A549 (cell line): ENCODE measurements around the gene TDRD1. TPM values are rescaled to one million over a fixed set of nuclear protein-coding genes. Genes with fewer than 3 reads are reported as not detected.
A peak's percentile ranks its signal among the peaks of the same experiment; 100 is the strongest.

ENCODE experiments used
- ATAC-seq, 2 experiments: fragments of 200-7000 bp in 1 of 2; fragments of >200 bp in 1 of 2; cut with Nextera tagmentation in 1 of 2; cut with Tn5 transposase in 1 of 2; 3 replicates each; pipeline versions ENCODE4 v1.8.0 to v1.9.1; 2018 to 2020; ENCODE audit warnings: mild to moderate bottlenecking in 1 of 2, moderate library complexity in 1 of 2
- CTCF ChIA-PET: fragments of 300-600 bp; sonication (Branson Sonifier 250); formaldehyde crosslinking; extraction: SDS; loops from one replicate; lab custom pipeline; 2021; ENCODE audit warnings: antibody characterized with exemption, inconsistent platforms; lab: Yijun Ruan, JAX
- POLR2A ChIA-PET: fragments of 350-600 bp; formaldehyde crosslinking; extraction: SDS; loops from one replicate; lab custom pipeline; 2021; ENCODE audit warnings: antibody characterized with exemption, inconsistent platforms; lab: Yijun Ruan, JAX
- DNase-seq, 2 experiments: peaks; one replicate each; pipeline versions ENCODE4 v3.0.0 to v3.0.0-alpha.2; 2011 to 2016; ENCODE audit warnings: low read depth in 1 of 2, low spot score in 1 of 2
- FAIRE-seq: peaks from 2 replicates; lab custom pipeline; 2011; peaks lifted over from hg19 to GRCh38; lab: Jason Lieb, UNC
- H3K27ac ChIP-seq, 2 experiments: fragments of >200 bp; sonication (Bioruptor Twin); formaldehyde crosslinking; 3 replicates each; pipeline ENCODE4 v1.5.1; 2016 to 2017
- H3K4me1 ChIP-seq: fragments of >200 bp; sonication (Bioruptor Twin); formaldehyde crosslinking; 3 replicates; pipeline ENCODE4 v1.6.1; 2016
- H3K4me2 ChIP-seq: fragments of >200 bp; sonication (Bioruptor Twin); formaldehyde crosslinking; 3 replicates; pipeline ENCODE4 v1.6.1; 2016
- H3K4me3 ChIP-seq: fragments of >200 bp; sonication (Bioruptor Twin); formaldehyde crosslinking; 3 replicates; pipeline ENCODE4 v1.5.1; 2016
- H3K9me3 ChIP-seq: fragments of >200 bp; sonication (Bioruptor Twin); formaldehyde crosslinking; 3 replicates; pipeline ENCODE4 v1.6.1; 2016
- CBX2 ChIP-seq: fragments of 200-600 bp; sonication (generic); IDR thresholded peaks from 2 replicates; pipeline ENCODE4 v1.6.1; 2016; ENCODE audit warnings: low read depth, mild to moderate bottlenecking, borderline replicate concordance
- CBX8 ChIP-seq: fragments of 200-600 bp; sonication (generic); IDR thresholded peaks from 2 replicates; pipeline ENCODE4 v1.6.1; 2016
- CEBPB ChIP-seq, 2 experiments: fragments of >200 bp in 1 of 2; sonication (Bioruptor Twin) in 1 of 2; formaldehyde crosslinking in 1 of 2; IDR thresholded peaks; 2 replicates each; pipeline ENCODE4 v1.6.1; 2012 to 2016
- CHD2 ChIP-seq: fragments of 150-350 bp; IDR thresholded peaks from 2 replicates; pipeline ENCODE4 v1.6.1; 2014; ENCODE audit warnings: low read length; ENCODE audit not compliant: partially characterized antibody
- CHD4 ChIP-seq: fragments of 200-600 bp; sonication (generic); IDR thresholded peaks from 2 replicates; pipeline ENCODE4 v1.6.1; 2016; ENCODE audit warnings: antibody characterized with exemption, mild to moderate bottlenecking, borderline replicate concordance
- CTCF ChIP-seq: fragments of >200 bp; sonication (Bioruptor Twin); formaldehyde crosslinking; IDR thresholded peaks from 3 replicates; pipeline ENCODE4 v1.5.1; 2016
- EHF ChIP-seq: fragments of 250-450 bp; sonication (Bioruptor Pico); IDR thresholded peaks from 2 replicates; pipeline ENCODE4 v1.5.0; 2020; ENCODE audit warnings: mild to moderate bottlenecking
- ESRRA ChIP-seq: fragments of 150-350 bp; IDR thresholded peaks from 2 replicates; pipeline ENCODE4 v1.6.1; 2014; ENCODE audit warnings: mild to moderate bottlenecking, low read length, borderline replicate concordance
- HES2 ChIP-seq: fragments of >200 bp; sonication (Bioruptor Twin); formaldehyde crosslinking; IDR thresholded peaks from 2 replicates; pipeline ENCODE4 v1.6.1; 2016
- HEYL ChIP-seq: fragments of 250-450 bp; sonication (Bioruptor Pico); IDR thresholded peaks from 2 replicates; pipeline ENCODE4 v1.8.0; 2021; ENCODE audit warnings: mild to moderate bottlenecking, moderate library complexity
- HOXB5 ChIP-seq: fragments of 250-450 bp; sonication (Bioruptor Pico); IDR thresholded peaks from 2 replicates; pipeline ENCODE4 v1.5.0; 2020; ENCODE audit warnings: mild to moderate bottlenecking, moderate library complexity
- MAFK ChIP-seq: fragments of 450-650 bp; IDR thresholded peaks from 2 replicates; pipeline ENCODE4 v1.6.1; 2014; ENCODE audit not compliant: partially characterized antibody
- MAX ChIP-seq: IDR thresholded peaks from 2 replicates; pipeline ENCODE4 v1.6.1; 2012
- MAZ ChIP-seq: fragments of 150-350 bp; IDR thresholded peaks from 2 replicates; pipeline ENCODE4 v1.6.1; 2014; ENCODE audit warnings: antibody characterized with exemption, low read depth, low read length, borderline replicate concordance
- NR3C1 ChIP-seq: fragments of >200 bp; sonication (Bioruptor Twin); formaldehyde crosslinking; IDR thresholded peaks from 3 replicates; pipeline ENCODE4 v1.6.1; 2017
- POLR2A ChIP-seq: IDR thresholded peaks from 2 replicates; pipeline ENCODE4 v1.6.1; 2012; ENCODE audit warnings: mild to moderate bottlenecking, low read length
- POLR2AphosphoS2 ChIP-seq: conservative IDR thresholded peaks from 2 replicates; pipeline ENCODE4 v1.6.1; 2012; ENCODE audit warnings: low read length, improper control_type of control experiment, inconsistent platforms
- RFX5 ChIP-seq: fragments of 450-650 bp; IDR thresholded peaks from 2 replicates; pipeline ENCODE4 v1.7.1; 2014; ENCODE audit warnings: antibody characterized with exemption, mild to moderate bottlenecking, moderate library complexity
- RNF2 ChIP-seq: fragments of 200-600 bp; sonication (generic); IDR thresholded peaks from 2 replicates; pipeline ENCODE4 v1.6.1; 2016; ENCODE audit warnings: low read depth, mild to moderate bottlenecking, antibody characterized with exemption, moderate library complexity, borderline replicate concordance
- USF2 ChIP-seq: fragments of 450-650 bp; IDR thresholded peaks from 2 replicates; pipeline ENCODE4 v1.6.1; 2014; ENCODE audit warnings: antibody characterized with exemption
- ZNF302 ChIP-seq: fragments of 250-450 bp; sonication (Bioruptor Pico); IDR thresholded peaks from 2 replicates; pipeline ENCODE4 v1.9.0; 2021; ENCODE audit warnings: inconsistent platforms, mild to moderate bottlenecking, moderate library complexity
- ZSCAN20 ChIP-seq: fragments of 250-450 bp; sonication (Bioruptor Pico); IDR thresholded peaks from 2 replicates; pipeline ENCODE4 v1.8.0; 2022; ENCODE audit warnings: mild to moderate bottlenecking, moderate library complexity
- WGBS: methylation state at CpG from one replicate; pipeline ENCODE4 v1.1.6; 2017; ENCODE audit errors: missing lambda C conversion rate; 5-methylcytosine and 5-hydroxymethylcytosine counted together
- polyA plus RNA-seq, 4 experiments: library from polyadenylated mRNA; depleted of rRNA in 3 of 4; stranded (reverse); fragments of >200 nt; fragmentation: RNase III in 1 of 4; extraction: RNeasy Plus Mini Kit Qiagen cat#74134 plus additional on column Dnase treatment in 1 of 4; gene quantifications; 2 replicates in 3 of 4; 3 replicates in 1 of 4; pipeline ENCODE4 v1.2.3, GENCODE V29; 2011 to 2017

The TDRD1 gene
- polyA plus RNA-seq, 2 of the 4 experiments (the other 2 are of a cell fraction): not detected

- TF ChIP-seq RNF2: no peak
- no peak for TF ChIP-seq HEYL (CRISPR knock-in tag)
Measured at GRCh38 chr10:114220281-114220680, 41.1 kb downstream of the TDRD1 start (continued).

- WGBS: 20% methylated on average over 4 of the region's 4 CpGs
- FAIRE-seq: no peak
- H3K4me2 ChIP-seq: no peak overlapping the region
- ATAC-seq: no peak
- H3K4me3 ChIP-seq: no peak overlapping the region
- TF ChIP-seq CBX8: peak; percentile 96
- no peak for TF ChIP-seq MAFK
- TF ChIP-seq CHD4: no peak
- 0 out of 2 replicates have a peak, but pooled peaks have one; percentile 57 for TF ChIP-seq RNF2
- 0 out of 3 replicates have a peak, but pooled peaks cover 3% of the 10 kb centered on the region for H3K9me3 ChIP-seq
- no peaks in the 10 kb centered on the region for H3K4me1 ChIP-seq
- H3K27ac ChIP-seq: no peak overlapping the region
- ChIA-PET CTCF (interaction anchor here (1.1 kb wide), 1 partner anchor 110 kb away, joined by 3 read pairs; no protein-coding TSS in a partner anchor), POLR2A (no interaction called here)
- no peak for DNase-seq
Measured at GRCh38 chr10:114221235-114221634, 42.1 kb downstream of the TDRD1 start.

GRCh38 chr10:114223066-114223465, 43.9 kb downstream of the TDRD1 start:
- CTCF ChIA-PET: interaction anchor here (1.0 kb wide), 1 partner anchor 13 kb away, joined by 3 read pairs; no protein-coding TSS in a partner anchor
- Histone ChIP-seq H3K4me3 (no peak overlapping the region), H3K9me3 (0 out of 3 replicates have a peak, but pooled peaks cover 3% of the 10 kb centered on the region), H3K4me2 (no peak overlapping the region), H3K4me1 (no peaks in the 10 kb centered on the region), H3K27ac (no peak overlapping the region)
- FAIRE-seq: no peak
- POLR2A ChIA-PET: no interaction called here
- no peak for TF ChIP-seq POLR2A
- TF ChIP-seq NR3C1: no peak
- no peak for TF ChIP-seq MAZ
- TF ChIP-seq ZSCAN20: no peak
- no peak for TF ChIP-seq RFX5
- no peak for TF ChIP-seq CEBPB (IDR thresholded peaks at IDR 0.05)
- TF ChIP-seq HES2: no peak
- no peak for TF ChIP-seq EHF (CRISPR knock-in tag)
- TF ChIP-seq CHD4: no peak
- no peak for TF ChIP-seq CTCF
- no peak for TF ChIP-seq POLR2AphosphoS2
- no peak for TF ChIP-seq ESRRA
- TF ChIP-seq USF2: no peak
- no peak for TF ChIP-seq HOXB5 (CRISPR knock-in tag)
- no peak for TF ChIP-seq ZNF302 (CRISPR knock-in tag)
- TF ChIP-seq CHD2: no peak
- TF ChIP-seq MAX: no peak
- TF ChIP-seq CBX2: no peak
- no peak for ATAC-seq
- no peak for DNase-seq
- 5% methylated on average over 4 of the region's 4 CpGs for WGBS
